Mammary epithelial cell (primary cell): ENCODE data around the gene PRKCSH.

Source experiments
- EZH2 ChIP-seq: IDR thresholded peaks from 2 replicates; pipeline ENCODE4 v1.6.1; 2012; ENCODE audit warnings: low read length, inconsistent platforms, borderline replicate concordance
- TF ChIP-seq, protein P1 (sequence below), 2 donors: IDR thresholded peaks in 1 of 2; conservative IDR thresholded peaks in 1 of 2; 2 replicates each; pipeline ENCODE4 v1.5.1; 2011 to 2012; ENCODE audit warnings: inconsistent platforms in 2 of 2, low read length in 2 of 2, mild to moderate bottlenecking in 2 of 2, control low read depth in 1 of 2, low read depth in 1 of 2; ENCODE audit not compliant: insufficient read depth in 1 of 2; ENCODE audit errors: extremely low read depth in 1 of 2

DNA sequence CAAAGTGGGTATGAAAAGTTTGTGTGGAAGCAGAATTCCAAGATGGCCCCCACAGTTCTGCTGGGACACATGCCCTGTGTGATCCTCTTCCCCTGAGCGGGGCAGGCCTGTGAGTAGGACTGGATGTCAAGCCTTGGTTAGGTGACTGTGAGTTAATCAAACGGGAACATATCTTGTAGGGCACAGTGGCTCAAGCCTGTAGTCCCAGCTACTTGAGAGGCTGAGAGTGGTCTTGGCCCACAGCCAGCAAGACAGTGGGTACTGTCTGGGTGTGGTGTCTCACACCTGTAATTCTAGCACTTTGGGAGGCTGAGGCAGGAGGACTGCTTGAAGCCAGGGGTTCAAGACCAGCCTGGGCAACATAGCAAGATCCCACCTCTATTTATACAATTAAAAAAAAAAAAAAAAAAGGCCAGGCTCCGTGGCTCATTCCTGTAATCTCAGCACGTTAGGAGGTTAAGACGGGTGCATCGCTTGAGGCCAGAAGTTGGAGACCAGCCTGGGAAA is 63.8 kb downstream of the PRKCSH start:
- TF ChIP-seq EZH2, result no peak
- TF ChIP-seq, protein P1, sequence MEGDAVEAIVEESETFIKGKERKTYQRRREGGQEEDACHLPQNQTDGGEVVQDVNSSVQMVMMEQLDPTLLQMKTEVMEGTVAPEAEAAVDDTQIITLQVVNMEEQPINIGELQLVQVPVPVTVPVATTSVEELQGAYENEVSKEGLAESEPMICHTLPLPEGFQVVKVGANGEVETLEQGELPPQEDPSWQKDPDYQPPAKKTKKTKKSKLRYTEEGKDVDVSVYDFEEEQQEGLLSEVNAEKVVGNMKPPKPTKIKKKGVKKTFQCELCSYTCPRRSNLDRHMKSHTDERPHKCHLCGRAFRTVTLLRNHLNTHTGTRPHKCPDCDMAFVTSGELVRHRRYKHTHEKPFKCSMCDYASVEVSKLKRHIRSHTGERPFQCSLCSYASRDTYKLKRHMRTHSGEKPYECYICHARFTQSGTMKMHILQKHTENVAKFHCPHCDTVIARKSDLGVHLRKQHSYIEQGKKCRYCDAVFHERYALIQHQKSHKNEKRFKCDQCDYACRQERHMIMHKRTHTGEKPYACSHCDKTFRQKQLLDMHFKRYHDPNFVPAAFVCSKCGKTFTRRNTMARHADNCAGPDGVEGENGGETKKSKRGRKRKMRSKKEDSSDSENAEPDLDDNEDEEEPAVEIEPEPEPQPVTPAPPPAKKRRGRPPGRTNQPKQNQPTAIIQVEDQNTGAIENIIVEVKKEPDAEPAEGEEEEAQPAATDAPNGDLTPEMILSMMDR (conservative IDR thresholded peaks at IDR 0.05 in 1 of 2, IDR thresholded peaks at IDR 0.05 in 1 of 2; ENCODE audit: extremely low read depth in 1 of 2, insufficient read depth in 1 of 2, low read depth in 1 of 2, low read length in 2 of 2), result no peak
